AG10803 (cell line): ENCODE data around the gene CPLX1.

Experiments used
- DNase-seq: peaks from one replicate; pipeline ENCODE4 v3.0.0; 2010; ENCODE audit warnings: low read depth
- H3K4me3 ChIP-seq: 2 replicates; pipeline ENCODE4 v1.5.1; 2011; ENCODE audit warnings: mild to moderate bottlenecking, low read length, control low read depth
- TF ChIP-seq, protein P1 (sequence below): conservative IDR thresholded peaks from 2 replicates; pipeline ENCODE4 v1.5.1; 2011; ENCODE audit warnings: mild to moderate bottlenecking, low read length, control low read depth, inconsistent platforms

Gene CPLX1

DNA sequence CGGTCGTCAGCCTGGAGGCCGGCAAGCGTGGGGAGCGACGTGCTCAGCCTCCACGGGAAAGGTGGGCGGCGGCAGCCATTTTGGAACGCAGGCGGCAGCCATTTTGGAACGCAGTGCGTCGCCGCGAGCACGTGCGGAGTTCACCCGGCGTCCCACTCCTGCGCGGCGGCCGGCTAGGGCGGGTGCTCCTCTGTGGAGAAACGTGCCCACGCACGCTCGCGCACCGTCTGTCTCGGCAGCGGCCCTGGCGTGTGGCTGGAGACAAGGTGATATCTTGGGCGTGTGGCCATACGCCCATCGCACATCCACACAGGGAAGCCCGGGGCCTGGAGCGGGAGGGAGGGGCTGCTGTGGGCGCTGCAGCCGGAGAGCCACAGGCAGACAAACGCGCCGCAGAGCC, 21.1 kb downstream of the CPLX1 start:
- H3K4me3 ChIP-seq, result no peak overlapping the region
- TF ChIP-seq, protein P1, sequence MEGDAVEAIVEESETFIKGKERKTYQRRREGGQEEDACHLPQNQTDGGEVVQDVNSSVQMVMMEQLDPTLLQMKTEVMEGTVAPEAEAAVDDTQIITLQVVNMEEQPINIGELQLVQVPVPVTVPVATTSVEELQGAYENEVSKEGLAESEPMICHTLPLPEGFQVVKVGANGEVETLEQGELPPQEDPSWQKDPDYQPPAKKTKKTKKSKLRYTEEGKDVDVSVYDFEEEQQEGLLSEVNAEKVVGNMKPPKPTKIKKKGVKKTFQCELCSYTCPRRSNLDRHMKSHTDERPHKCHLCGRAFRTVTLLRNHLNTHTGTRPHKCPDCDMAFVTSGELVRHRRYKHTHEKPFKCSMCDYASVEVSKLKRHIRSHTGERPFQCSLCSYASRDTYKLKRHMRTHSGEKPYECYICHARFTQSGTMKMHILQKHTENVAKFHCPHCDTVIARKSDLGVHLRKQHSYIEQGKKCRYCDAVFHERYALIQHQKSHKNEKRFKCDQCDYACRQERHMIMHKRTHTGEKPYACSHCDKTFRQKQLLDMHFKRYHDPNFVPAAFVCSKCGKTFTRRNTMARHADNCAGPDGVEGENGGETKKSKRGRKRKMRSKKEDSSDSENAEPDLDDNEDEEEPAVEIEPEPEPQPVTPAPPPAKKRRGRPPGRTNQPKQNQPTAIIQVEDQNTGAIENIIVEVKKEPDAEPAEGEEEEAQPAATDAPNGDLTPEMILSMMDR, result no peak
- no peak for DNase-seq

DNA sequence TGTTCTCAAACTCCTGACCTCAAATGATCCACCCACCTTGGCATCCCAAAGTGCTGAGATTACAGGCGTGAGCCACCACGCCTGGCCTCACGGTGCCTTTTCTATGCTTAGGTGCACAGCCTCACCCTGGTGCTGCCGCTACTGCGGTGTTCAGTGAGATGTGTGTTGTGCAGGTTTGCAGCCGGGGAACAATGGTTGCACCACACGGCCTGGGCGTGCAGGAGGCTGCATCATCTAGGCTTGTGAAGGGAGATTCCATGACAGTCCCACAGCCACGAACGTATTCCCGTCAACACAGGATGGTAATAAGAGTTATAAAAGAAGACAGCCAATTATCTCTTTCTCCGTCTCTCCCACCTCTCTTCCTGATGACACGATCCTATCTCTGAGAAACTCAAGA, 22.0 kb downstream of the CPLX1 start:
- TF ChIP-seq, protein P1, result no peak
- H3K4me3 ChIP-seq, result no peak overlapping the region
- no peak for DNase-seq

DNA sequence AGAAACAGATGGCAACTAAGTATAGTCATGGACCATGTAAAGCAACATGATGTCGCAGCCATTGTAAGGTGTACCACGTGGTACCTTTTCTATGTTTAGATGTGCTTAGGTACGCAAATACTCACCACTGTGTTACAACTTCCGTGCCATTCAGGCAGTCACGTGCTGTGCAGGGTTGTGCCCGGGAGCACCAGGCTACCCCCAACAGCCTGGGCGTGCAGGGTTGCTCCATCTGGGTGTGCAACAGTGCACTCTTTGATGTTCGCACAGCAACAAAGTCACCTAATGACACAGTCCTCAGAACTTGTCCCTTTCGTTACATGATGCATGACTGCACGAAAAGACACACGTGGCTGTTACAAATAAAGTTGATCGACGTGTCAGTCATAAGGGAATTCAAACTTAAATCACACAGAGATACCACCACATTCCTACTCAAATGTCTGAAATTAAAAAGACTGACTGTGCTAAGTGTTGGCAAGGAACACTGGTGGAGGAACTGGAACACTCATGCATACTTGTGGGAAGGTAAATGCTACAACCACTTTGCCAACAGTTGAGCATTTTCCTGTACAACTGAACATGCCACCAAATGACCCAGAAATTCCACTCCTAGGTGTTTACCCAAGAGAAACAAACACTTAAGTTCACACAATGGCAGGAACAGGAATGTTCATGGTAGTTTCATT, 24.3 kb downstream of the CPLX1 start:
- no peak for DNase-seq
- TF ChIP-seq, protein P1, result no peak
- no peak overlapping the region for H3K4me3 ChIP-seq

DNA sequence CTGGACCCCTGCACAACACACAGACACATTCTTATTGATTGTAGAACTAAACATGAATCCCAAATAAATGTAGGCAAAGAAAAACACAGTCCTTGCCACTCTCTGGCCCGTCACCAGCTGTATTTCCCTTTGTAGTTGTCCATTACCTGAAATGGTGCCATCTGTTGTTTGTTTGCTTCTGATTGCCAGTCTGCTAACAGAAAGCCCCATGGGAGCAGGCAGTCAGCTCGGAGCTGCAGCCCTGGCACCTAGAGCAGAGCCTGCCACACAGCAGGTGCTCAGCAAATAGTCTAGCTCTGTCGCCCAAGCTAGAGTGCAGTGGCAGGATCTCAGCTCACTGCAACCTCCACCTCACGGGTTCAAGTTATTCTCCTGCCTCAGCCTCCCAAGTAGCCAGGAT, 28.9 kb downstream of the CPLX1 start:
- TF ChIP-seq, protein P1, result no peak
- H3K4me3 ChIP-seq, result no peak overlapping the region
- DNase-seq, result no peak

DNA sequence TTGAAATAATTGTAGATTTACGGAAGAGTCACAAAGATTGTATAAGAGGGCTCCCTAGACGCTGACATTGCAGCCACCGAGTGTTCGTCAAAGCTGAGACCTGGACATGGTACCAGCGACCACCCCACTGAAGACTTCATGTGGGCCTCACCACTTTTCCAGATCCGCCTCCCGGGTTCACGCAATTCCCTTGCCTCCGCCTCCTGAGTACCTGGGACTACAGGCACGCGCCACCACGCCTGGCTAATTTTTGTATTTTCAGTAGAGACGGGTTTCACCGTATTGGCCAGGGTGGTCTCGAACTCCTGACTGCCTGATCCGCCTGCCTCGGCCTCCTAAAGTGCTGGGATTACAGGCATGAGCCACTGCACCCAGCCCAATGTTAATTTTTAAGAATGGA, 29.7 kb downstream of the CPLX1 start:
- TF ChIP-seq, protein P1, result no peak
- no peak overlapping the region for H3K4me3 ChIP-seq
- DNase-seq, result no peak

DNA sequence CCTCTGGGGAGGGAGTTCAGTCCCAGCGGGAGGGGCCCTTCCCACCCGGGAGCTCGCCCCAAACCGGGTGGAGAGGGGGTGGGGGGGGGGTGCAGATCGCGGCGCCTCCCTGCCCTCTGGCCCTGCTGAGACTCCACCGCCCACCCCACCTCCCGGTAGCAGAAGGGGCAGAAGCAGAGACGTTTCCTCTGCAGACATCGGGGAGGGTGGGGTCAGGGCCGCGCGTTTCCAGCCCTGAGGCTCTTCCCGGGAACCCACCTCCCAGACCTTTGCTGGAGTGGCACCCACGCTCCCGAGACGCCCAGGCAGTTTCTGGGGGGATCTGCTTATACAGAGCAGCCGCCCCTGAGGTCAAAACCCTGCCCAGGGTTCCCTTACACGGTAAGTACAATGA, 30.2 kb downstream of the CPLX1 start:
- no peak for DNase-seq
- TF ChIP-seq, protein P1, result no peak
- H3K4me3 ChIP-seq, result no peak overlapping the region

DNA sequence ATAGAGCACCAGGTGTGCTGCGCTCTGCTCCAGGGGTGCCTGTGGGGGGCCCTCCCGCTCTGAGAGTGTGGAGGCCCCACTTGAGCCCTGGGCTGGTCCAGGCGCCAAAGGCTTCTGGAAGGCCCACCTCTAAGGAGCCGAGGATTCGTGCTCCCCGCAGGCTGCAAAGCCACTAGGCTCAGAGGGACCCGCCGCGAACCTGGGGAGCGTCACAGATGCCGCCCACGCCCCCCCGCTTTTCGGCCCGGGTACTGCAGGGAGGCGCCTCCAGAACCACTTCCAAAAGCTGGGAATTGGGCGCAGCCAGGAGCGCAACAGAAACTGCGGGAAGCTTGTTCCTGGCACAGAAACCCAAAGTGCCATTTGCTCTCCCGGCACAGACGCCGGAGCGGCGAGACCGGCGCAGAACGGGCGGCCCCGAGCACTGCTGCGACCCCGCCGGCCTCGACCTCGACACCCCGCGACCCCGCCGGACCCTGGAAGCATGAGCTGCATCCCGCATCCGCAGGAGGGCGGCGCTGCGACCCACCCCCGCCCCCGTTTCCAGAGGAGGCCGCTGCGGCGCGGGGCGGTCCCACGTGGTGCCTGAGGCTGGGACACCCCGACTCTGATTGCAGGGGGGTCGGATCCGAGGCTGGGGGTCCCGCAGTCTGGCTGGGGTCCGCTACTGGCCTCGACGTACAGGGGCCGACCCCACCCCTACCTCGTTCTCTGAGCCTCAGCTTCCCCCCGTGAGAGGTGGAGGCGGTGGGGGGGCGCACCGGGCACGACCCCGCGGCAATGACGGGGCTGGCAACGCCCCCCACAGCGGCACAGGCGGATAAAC, 30.8 kb downstream of the CPLX1 start:
- TF ChIP-seq, protein P1, result no peak
- no peak for DNase-seq
- H3K4me3 ChIP-seq, result no peak overlapping the region
